ENCODE measurements around the gene MICOS13. TPM values are rescaled to one million over a fixed set of nuclear protein-coding genes. Genes with fewer than 3 reads are reported as not detected.

MICOS13 gene
- total RNA-seq, 1 experiment from 2014 or later: 93.5 TPM

DNA sequence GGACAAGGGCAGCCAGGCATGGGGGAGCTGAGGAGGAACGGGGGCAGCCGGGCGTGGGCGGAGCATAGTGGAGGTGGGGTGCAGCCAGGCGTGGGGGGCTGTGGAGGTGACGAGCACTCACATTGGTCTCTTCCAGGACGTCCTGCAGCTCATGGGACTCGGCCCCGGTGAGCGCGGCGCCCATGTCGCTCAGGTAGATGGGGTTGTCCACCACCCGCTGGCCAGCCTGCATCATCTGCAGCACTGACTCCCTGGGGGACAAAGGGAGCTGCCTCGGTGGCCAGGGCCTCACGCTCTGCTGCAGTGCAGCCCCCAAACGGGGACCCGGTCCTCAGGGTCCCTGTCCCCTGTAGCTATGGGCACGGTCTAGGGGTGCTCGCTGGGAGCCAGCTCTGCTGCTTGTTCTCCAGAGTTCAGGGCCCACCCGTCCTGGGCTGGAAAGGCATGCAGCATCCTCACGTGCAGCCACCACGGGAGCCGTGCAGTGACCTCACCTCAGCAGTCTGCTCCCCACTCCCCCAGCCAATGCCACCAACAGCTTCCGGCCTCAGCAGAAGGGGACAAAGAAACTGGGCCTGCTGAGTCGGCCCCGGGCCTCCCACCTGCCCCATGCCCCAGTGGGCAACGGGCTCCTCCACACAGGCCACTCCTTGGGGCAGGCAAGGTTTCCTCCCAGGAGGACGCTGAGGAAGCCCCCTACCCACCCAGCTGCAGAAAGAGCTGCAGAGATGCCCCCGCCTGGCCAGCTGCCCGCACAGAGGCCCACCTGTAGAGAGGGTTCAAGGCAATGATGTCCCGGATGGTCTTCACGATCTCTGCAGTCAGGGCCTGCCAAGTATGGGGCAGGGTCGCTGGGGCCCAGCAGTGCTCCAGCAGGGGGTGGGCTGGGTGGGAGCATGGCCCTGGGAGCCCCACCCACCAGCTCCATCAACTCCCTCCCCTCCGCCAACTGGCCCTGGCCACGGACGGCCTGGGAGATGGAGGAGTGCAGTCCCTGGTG lies 27.6 kb upstream of the MICOS13 start:
- Histone ChIP-seq H3K4me1 (ENCODE audit: control insufficient read depth, insufficient read depth, low read length) (no peaks in the 10 kb centered on the region), H3K27ac (ENCODE audit: low read length) (no peak overlapping the region), H3K9me3 (ENCODE audit: control insufficient read depth, insufficient read depth, low read depth, low read length) (no peaks in the 10 kb centered on the region), H3K36me3 (ENCODE audit: control insufficient read depth, insufficient read depth, low read length) (peaks cover 2% of the 10 kb centered on the region), H3K4me3 (ENCODE audit: low read depth in 2 of 2, low read length in 2 of 2) (no peak overlapping the region), H3K27me3 (ENCODE audit: control insufficient read depth, insufficient read depth, low read length) (no peaks in the 10 kb centered on the region)
- in situ Hi-C loops (cut with HindIII; ENCODE audit: low pct_unique_long_range_greater_than_20kb, low sequenced_read_pairs) (no loop called here), intact Hi-C loops (cut with micrococcal nuclease; ENCODE audit: unreplicated experiment) (no loop called here)
- ChIA-PET POLR2A (no interaction called here), CTCF (no interaction called here)
- BruUV-seq (replicated peaks): no TSS peak
- DNase-seq (ENCODE audit: low read depth, low spot score) (no peak), ATAC-seq (no peak)
- TF ChIP-seq SIN3A (IDR thresholded peaks at IDR 0.05; ENCODE audit: borderline replicate concordance, insufficient read depth, low read depth, low read length) (no peak), POLR2AphosphoS5 (IDR thresholded peaks at IDR 0.05; ENCODE audit: low read depth, low read length) (no peak), TCF7L2 (IDR thresholded peaks at IDR 0.05; ENCODE audit: low read depth, low read length) (no peak)
- TF ChIP-seq, protein P1, sequence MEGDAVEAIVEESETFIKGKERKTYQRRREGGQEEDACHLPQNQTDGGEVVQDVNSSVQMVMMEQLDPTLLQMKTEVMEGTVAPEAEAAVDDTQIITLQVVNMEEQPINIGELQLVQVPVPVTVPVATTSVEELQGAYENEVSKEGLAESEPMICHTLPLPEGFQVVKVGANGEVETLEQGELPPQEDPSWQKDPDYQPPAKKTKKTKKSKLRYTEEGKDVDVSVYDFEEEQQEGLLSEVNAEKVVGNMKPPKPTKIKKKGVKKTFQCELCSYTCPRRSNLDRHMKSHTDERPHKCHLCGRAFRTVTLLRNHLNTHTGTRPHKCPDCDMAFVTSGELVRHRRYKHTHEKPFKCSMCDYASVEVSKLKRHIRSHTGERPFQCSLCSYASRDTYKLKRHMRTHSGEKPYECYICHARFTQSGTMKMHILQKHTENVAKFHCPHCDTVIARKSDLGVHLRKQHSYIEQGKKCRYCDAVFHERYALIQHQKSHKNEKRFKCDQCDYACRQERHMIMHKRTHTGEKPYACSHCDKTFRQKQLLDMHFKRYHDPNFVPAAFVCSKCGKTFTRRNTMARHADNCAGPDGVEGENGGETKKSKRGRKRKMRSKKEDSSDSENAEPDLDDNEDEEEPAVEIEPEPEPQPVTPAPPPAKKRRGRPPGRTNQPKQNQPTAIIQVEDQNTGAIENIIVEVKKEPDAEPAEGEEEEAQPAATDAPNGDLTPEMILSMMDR (IDR thresholded peaks at IDR 0.05): no peak
- TF ChIP-seq, protein P2, sequence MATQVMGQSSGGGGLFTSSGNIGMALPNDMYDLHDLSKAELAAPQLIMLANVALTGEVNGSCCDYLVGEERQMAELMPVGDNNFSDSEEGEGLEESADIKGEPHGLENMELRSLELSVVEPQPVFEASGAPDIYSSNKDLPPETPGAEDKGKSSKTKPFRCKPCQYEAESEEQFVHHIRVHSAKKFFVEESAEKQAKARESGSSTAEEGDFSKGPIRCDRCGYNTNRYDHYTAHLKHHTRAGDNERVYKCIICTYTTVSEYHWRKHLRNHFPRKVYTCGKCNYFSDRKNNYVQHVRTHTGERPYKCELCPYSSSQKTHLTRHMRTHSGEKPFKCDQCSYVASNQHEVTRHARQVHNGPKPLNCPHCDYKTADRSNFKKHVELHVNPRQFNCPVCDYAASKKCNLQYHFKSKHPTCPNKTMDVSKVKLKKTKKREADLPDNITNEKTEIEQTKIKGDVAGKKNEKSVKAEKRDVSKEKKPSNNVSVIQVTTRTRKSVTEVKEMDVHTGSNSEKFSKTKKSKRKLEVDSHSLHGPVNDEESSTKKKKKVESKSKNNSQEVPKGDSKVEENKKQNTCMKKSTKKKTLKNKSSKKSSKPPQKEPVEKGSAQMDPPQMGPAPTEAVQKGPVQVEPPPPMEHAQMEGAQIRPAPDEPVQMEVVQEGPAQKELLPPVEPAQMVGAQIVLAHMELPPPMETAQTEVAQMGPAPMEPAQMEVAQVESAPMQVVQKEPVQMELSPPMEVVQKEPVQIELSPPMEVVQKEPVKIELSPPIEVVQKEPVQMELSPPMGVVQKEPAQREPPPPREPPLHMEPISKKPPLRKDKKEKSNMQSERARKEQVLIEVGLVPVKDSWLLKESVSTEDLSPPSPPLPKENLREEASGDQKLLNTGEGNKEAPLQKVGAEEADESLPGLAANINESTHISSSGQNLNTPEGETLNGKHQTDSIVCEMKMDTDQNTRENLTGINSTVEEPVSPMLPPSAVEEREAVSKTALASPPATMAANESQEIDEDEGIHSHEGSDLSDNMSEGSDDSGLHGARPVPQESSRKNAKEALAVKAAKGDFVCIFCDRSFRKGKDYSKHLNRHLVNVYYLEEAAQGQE (IDR thresholded peaks at IDR 0.05; ENCODE audit: insufficient read depth in 1 of 2, low read depth in 2 of 2, low read length in 1 of 2): no peak

DNA sequence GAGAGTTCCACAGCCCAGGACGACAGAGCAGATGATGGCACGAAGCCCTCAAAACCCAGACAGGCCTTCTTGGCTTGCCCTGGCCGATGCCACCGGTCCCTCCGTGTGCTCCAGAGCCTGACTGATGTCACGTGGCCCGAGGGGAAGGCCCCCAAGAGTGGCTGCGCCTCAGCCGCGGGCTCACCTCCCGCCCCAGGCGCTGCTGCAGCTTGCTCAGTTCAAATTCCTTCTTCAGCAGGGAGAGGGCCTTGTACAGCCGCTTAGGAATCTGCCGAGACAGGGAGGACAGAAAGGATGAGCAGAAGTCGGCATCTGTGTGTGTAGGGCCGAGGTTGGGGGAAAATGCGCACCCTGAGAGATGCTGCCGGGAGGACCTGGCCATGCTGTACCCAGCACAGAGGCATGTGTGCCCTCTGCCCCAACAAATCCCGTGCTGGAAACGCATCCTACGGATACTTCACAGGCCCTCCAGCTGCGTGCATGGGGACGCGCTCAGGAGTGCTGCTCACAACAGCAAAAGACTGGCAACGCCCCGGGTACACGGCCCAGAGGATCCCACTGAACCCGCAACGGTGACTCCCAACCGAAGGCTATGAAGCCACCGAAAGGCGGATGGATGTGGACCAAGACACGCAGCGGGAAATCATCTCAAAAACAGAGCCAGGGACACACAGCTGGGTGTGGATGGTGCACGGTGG lies 26.7 kb upstream of the MICOS13 start:
- ATAC-seq: no peak
- no peak overlapping the region for H3K4me3 ChIP-seq (ENCODE audit: low read depth in 2 of 2, low read length in 2 of 2)
- ChIA-PET POLR2A (no interaction called here), CTCF (no interaction called here)
- H3K9me3 ChIP-seq (ENCODE audit: control insufficient read depth, insufficient read depth, low read depth, low read length): no peaks in the 10 kb centered on the region
- peaks cover 2% of the 10 kb centered on the region for H3K36me3 ChIP-seq (ENCODE audit: control insufficient read depth, insufficient read depth, low read length)
- no peak overlapping the region for H3K27ac ChIP-seq (ENCODE audit: low read length)
- intact Hi-C loops (cut with micrococcal nuclease; ENCODE audit: unreplicated experiment) (no loop called here), in situ Hi-C loops (cut with HindIII; ENCODE audit: low pct_unique_long_range_greater_than_20kb, low sequenced_read_pairs) (no loop called here)
- no peak for DNase-seq (ENCODE audit: low read depth, low spot score)
- H3K27me3 ChIP-seq (ENCODE audit: control insufficient read depth, insufficient read depth, low read length): no peaks in the 10 kb centered on the region
- no peaks in the 10 kb centered on the region for H3K4me1 ChIP-seq (ENCODE audit: control insufficient read depth, insufficient read depth, low read length)
- TF ChIP-seq TCF7L2 (IDR thresholded peaks at IDR 0.05; ENCODE audit: low read depth, low read length): no peak
- BruUV-seq (replicated peaks): no TSS peak
